Breast epithelium (tissue), 4 donors: Measurements from ENCODE around the gene BCL3. TPM values are rescaled to one million over a fixed set of nuclear protein-coding genes. Genes with fewer than 3 reads are reported as not detected.
"Not testable (repeated sequence)": the region's sequence is repeated elsewhere in the genome, so short reads cannot be mapped to it uniquely, and the experiment has no call there.

Experiments used
- DNase-seq, 2 donors: peaks; one replicate each; pipeline ENCODE4 v3.0.0-alpha.2; 2019; ENCODE audit warnings: low spot score in 2 of 2
- H3K27ac ChIP-seq, 2 donors: fragments of 200-600 bp; sonication (generic) in 1 of 2; one replicate each; pipeline ENCODE4 v1.5.1; 2016 to 2019; ENCODE audit warnings: mild to moderate bottlenecking in 1 of 2
- H3K27me3 ChIP-seq, 2 donors: fragments of 200-600 bp; sonication (generic) in 1 of 2; one replicate each; pipeline versions ENCODE4 v1.5.1 to v1.6.0; 2017 to 2019; ENCODE audit warnings: control low read depth in 1 of 2, mild to moderate bottlenecking in 1 of 2
- H3K36me3 ChIP-seq: fragments of 200-600 bp; one replicate; pipeline ENCODE4 v1.5.1; 2019
- H3K4me1 ChIP-seq, 2 donors: fragments of 200-600 bp; sonication (generic); one replicate each; pipeline ENCODE4 v1.5.1; 2016 to 2019; ENCODE audit warnings: control low read depth in 1 of 2
- H3K4me3 ChIP-seq, 3 donors: fragments of 200-600 bp; sonication (generic); 1 replicate in 2 of 3; 2 replicates in 1 of 3; pipeline ENCODE4 v1.5.1; 2016 to 2019; ENCODE audit warnings: mild to moderate bottlenecking in 3 of 3, moderate library complexity in 2 of 3
- H3K9me3 ChIP-seq, 2 donors: fragments of 200-600 bp; sonication (generic) in 1 of 2; one replicate each; pipeline ENCODE4 v1.5.1; 2016 to 2019; ENCODE audit warnings: control low read depth in 1 of 2
- POLR2A ChIP-seq: fragments of 450-650 bp; IDR thresholded peaks from one replicate; pipeline ENCODE4 v1.6.1; 2016; ENCODE audit warnings: antibody characterized with exemption, mild to moderate bottlenecking, moderate library complexity
- POLR2AphosphoS5 ChIP-seq, 3 donors: sonication (generic); formaldehyde crosslinking; IDR thresholded peaks; one replicate each; pipeline ENCODE4 v1.6.1; 2017; ENCODE audit warnings: antibody characterized with exemption in 3 of 3
- intact Hi-C: fragments of 100-400 bp; cut with DNase I; formaldehyde crosslinking; loops from one replicate; pipeline ENCODE4 v1.15.1; 2023; ENCODE audit warnings: low total_unique reads
- total RNA-seq, 3 donors: library from RNA; depleted of rRNA; stranded (reverse); fragments of >200 nt; gene quantifications; one replicate each; pipeline ENCODE4 v1.1.0, GENCODE V29; 2016
- TF ChIP-seq, protein P1 (sequence below), 3 donors: fragments of 450-650 bp; IDR thresholded peaks; one replicate each; pipeline ENCODE4 v1.5.1; 2016 to 2017; ENCODE audit warnings: antibody characterized with exemption in 3 of 3, mild to moderate bottlenecking in 3 of 3, moderate library complexity in 3 of 3

Gene BCL3
- total RNA-seq, 3 donors from 2014 or later, result 4.3 to 37.6 (median 34.4) TPM

DNA sequence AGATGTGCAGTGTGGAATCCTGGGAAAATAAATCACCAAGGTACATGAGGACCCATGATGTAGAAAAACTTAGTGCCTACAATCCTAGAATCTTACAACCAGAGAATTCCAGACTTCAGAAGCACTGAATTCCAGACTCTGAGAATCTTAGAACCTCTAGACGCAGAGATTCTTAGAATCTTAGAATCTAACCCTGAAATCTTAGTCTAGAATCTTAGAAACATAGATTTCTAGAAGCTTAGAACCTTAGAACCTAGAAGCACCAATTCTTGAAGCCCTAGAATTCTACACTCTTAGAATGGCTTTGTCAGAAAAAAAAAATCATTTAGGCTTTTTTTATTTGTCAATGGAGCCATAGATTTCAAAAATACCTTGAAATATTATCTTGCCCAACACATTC lies 43.5 kb upstream of the BCL3 start:
- H3K27ac ChIP-seq, result no peak overlapping the region
- no peak overlapping the region for H3K4me3 ChIP-seq
- DNase-seq, result no peak
- intact Hi-C loops, result no loop called here
- H3K4me1 ChIP-seq, result no peaks in the 10 kb centered on the region
- no peaks in the 10 kb centered on the region for H3K9me3 ChIP-seq
- no peaks in the 10 kb centered on the region for H3K36me3 ChIP-seq
- H3K27me3 ChIP-seq, result no peaks in the 10 kb centered on the region
- TF ChIP-seq POLR2AphosphoS5 (IDR thresholded peaks at IDR 0.05), result no peak
- TF ChIP-seq POLR2A, result no peak
- TF ChIP-seq, protein P1, sequence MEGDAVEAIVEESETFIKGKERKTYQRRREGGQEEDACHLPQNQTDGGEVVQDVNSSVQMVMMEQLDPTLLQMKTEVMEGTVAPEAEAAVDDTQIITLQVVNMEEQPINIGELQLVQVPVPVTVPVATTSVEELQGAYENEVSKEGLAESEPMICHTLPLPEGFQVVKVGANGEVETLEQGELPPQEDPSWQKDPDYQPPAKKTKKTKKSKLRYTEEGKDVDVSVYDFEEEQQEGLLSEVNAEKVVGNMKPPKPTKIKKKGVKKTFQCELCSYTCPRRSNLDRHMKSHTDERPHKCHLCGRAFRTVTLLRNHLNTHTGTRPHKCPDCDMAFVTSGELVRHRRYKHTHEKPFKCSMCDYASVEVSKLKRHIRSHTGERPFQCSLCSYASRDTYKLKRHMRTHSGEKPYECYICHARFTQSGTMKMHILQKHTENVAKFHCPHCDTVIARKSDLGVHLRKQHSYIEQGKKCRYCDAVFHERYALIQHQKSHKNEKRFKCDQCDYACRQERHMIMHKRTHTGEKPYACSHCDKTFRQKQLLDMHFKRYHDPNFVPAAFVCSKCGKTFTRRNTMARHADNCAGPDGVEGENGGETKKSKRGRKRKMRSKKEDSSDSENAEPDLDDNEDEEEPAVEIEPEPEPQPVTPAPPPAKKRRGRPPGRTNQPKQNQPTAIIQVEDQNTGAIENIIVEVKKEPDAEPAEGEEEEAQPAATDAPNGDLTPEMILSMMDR (IDR thresholded peaks at IDR 0.05), result no peak

DNA sequence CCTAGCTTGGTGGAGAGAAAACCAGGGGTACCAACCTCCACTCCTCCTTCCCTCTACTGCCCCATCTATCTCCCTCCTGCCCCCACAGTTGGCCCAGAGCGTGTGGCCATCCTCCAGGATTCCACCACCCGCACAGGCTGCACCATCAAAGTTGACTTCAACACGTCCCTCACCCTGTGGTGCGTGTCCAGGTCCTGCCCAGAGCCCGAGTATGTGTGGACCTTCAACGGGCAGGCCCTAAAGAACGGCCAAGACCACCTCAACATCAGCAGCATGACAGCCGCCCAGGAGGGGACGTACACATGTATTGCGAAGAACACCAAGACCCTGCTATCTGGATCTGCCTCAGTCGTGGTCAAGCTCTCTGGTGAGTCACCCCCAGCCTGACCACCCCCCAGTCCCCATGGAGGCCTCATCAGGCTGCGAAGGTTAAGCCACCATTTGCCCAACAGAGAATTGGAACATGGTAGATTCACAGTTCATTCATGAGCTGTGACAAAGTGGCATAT lies 43.0 kb upstream of the BCL3 start:
- Histone ChIP-seq H3K9me3 (no peaks in the 10 kb centered on the region), H3K4me3 (no peak overlapping the region), H3K27me3 (no peaks in the 10 kb centered on the region), H3K27ac (no peak overlapping the region), H3K4me1 (no peaks in the 10 kb centered on the region), H3K36me3 (no peaks in the 10 kb centered on the region)
- no peak for TF ChIP-seq POLR2A
- TF ChIP-seq, protein P1 (IDR thresholded peaks at IDR 0.05), result no peak
- TF ChIP-seq POLR2AphosphoS5 (IDR thresholded peaks at IDR 0.05), result no peak
- intact Hi-C loops, result no loop called here
- DNase-seq, result no peak

DNA sequence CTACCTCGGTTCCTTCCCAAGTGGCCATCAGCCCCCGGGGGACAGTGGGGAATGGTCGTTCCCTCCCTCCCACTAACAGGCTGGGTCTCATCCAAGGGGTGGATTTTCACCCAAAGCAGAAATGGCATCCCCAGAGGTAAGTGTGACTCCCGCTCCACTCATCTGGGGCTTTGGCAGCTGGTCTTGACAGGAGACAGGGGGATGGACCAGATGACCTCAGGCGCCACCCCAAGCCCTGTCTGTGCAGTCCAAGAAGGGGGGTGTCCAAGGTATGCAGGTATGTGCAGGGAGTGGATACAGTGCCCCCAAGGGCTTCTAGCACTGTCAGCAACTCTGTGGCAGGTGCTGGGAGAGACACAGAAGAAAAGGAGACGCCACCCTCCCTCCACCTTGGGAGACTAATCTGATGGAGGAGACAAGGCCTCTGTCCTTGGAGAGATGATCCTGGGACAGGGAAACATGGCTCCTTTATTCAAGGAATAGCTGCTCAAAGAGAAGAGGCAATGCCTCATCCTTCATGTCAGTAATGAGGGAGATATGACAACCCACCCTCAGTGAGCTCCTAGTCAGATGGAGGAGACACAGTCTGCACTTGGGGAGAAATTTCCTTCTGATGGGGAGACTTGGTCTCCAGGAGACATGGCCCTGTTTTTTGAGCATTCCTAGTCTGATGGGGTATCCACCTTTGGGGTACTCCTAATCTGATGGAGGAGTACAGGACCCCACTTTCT lies 41.8 kb upstream of the BCL3 start:
- H3K4me3 ChIP-seq, result no peak overlapping the region
- H3K27ac ChIP-seq, result no peak overlapping the region
- H3K4me1 ChIP-seq, result no peaks in the 10 kb centered on the region
- TF ChIP-seq POLR2A (no peak), POLR2AphosphoS5 (IDR thresholded peaks at IDR 0.05) (no peak)
- TF ChIP-seq, protein P1 (IDR thresholded peaks at IDR 0.05), result no peak
- no peaks in the 10 kb centered on the region for H3K9me3 ChIP-seq
- intact Hi-C loops, result no loop called here
- H3K27me3 ChIP-seq, result no peaks in the 10 kb centered on the region
- H3K36me3 ChIP-seq, result no peaks in the 10 kb centered on the region
- no peak for DNase-seq

DNA sequence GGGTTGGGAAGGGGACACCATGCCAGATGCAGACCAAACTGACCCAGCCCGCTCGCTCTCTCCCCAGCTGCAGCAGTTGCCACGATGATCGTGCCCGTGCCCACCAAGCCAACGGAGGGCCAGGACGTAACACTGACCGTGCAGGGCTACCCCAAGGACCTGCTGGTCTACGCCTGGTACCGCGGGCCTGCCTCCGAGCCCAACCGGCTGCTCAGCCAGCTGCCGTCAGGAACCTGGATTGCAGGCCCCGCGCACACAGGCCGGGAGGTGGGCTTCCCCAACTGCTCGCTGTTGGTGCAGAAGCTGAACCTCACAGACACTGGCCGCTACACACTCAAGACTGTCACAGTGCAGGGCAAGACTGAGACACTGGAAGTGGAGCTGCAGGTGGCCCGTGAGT lies 40.7 kb upstream of the BCL3 start:
- Histone ChIP-seq H3K27me3 (no peaks in the 10 kb centered on the region), H3K27ac (no peak overlapping the region), H3K4me1 (no peaks in the 10 kb centered on the region), H3K4me3 (no peak overlapping the region), H3K9me3 (no peaks in the 10 kb centered on the region), H3K36me3 (no peaks in the 10 kb centered on the region)
- DNase-seq, result no peak
- intact Hi-C loops, result no loop called here
- TF ChIP-seq POLR2AphosphoS5 (IDR thresholded peaks at IDR 0.05) (no peak), POLR2A (no peak)
- TF ChIP-seq, protein P1 (IDR thresholded peaks at IDR 0.05), result no peak

DNA sequence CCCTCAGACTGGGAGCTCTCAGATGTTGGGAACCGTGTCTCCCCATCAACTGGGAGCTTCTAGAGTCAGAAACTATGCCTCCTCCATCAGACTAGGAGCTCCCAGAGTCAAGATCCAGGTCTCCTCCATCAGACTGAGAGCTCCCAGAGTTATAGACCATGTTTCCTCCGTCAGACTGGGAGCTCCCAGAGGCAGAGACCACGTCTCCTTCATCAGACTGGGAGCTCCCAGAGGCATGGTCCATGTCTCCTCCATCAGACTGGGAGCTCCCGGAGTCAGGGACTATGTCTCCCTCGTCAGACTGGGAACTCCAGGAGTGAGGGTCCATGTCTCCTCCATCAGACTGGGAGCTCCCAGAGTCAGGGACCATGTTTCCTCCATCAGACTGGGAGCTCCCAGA lies 39.6 kb upstream of the BCL3 start:
- Histone ChIP-seq H3K36me3 (no peaks in the 10 kb centered on the region), H3K27me3 (no peaks in the 10 kb centered on the region), H3K27ac (no peak overlapping the region), H3K4me1 (no peaks in the 10 kb centered on the region), H3K9me3 (no peaks in the 10 kb centered on the region), H3K4me3 (no peak overlapping the region)
- DNase-seq, result no peak
- TF ChIP-seq POLR2AphosphoS5 (IDR thresholded peaks at IDR 0.05), result no peak
- TF ChIP-seq POLR2A, result no peak
- TF ChIP-seq, protein P1 (IDR thresholded peaks at IDR 0.05), result no peak
- intact Hi-C loops, result no loop called here

DNA sequence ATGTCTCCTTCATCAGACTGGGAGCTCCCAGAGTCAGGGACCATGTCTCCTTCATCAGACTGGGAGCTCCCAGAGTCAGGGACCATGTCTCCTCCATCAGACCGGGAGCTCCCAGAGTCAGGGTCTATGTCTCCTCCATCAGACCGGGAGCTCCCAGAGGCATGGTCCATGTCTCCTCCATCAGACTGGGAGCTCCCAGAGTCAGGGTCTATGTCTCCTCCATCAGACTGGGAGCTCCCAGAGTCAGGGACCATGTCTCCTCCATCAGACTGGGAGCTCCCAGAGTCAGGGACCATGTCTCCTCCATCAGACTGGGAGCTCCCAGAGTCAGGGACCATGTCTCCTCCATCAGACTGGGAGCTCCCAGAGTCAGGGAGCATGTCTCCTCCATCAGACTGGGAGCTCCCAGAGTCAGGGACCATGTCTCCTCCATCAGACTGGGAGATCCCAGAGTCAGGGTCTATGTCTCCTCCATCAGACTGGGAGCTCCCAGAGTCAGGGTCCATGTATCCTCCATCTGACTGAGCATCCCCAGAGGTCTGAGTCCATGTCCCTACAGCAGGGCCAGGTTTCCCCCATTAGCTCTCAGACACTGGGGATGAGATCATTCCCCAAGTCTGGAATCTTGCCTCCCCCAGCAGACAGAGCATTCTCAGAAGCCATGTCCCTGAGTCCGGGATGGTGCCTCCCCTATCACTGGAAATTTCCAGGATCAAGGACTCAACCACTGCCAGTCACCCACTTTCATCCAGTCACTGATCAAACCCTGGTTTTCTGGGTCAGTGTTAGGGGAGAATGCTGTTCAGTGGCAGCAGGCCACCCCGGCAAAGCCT lies 38.9 kb upstream of the BCL3 start:
- H3K9me3 ChIP-seq, H3K36me3 ChIP-seq, H3K4me1 ChIP-seq, H3K4me3 ChIP-seq, DNase-seq, H3K27me3 ChIP-seq, H3K27ac ChIP-seq: not testable (repeated sequence)
- intact Hi-C loops, result loop anchor here (1.0 kb wide), 1 partner anchor 25 kb away; no protein-coding TSS in a partner anchor
